Psoas muscle (tissue), 8 donors: ENCODE results near the gene NDFIP1. TPM values are rescaled to one million over a fixed set of nuclear protein-coding genes. Genes with fewer than 3 reads are reported as not detected.

Experiments
- ATAC-seq, 4 donors: fragments of 200-7000 bp; cut with Tn5 transposase; one replicate each; pipeline ENCODE4 v1.9.1; 2020; ENCODE audit warnings: moderate library complexity in 3 of 4, mild to moderate bottlenecking in 2 of 4
- DNase-seq, 2 donors: peaks; one replicate each; pipeline ENCODE4 v3.0.0-alpha.2; 2020
- H3K27ac ChIP-seq: fragments of 200-600 bp; one replicate; pipeline ENCODE4 v1.8.0; 2022
- H3K27me3 ChIP-seq, 3 donors: fragments of 200-600 bp in 1 of 3; one replicate each; pipeline versions ENCODE4 v1.6.1 to v1.8.0; 2013 to 2022; ENCODE audit warnings: low read length in 2 of 3, mild to moderate bottlenecking in 2 of 3, moderate library complexity in 1 of 3; ENCODE audit not compliant: insufficient read depth in 3 of 3
- H3K36me3 ChIP-seq, 2 donors: fragments of 200-600 bp in 1 of 2; one replicate each; pipeline versions ENCODE4 v1.6.1 to v1.8.0; 2013 to 2022; ENCODE audit warnings: low read depth in 1 of 2, mild to moderate bottlenecking in 1 of 2, moderate library complexity in 1 of 2; ENCODE audit not compliant: insufficient read depth in 1 of 2
- H3K4me1 ChIP-seq: fragments of 200-600 bp; one replicate; pipeline ENCODE4 v1.8.0; 2022
- H3K4me3 ChIP-seq: fragments of 200-600 bp; one replicate; pipeline ENCODE4 v1.8.0; 2022; ENCODE audit warnings: mild to moderate bottlenecking
- H3K9me3 ChIP-seq: fragments of 200-600 bp; one replicate; pipeline ENCODE4 v1.8.0; 2022
- CTCF ChIP-seq: fragments of 200-600 bp; IDR thresholded peaks from one replicate; pipeline ENCODE4 v1.8.0; 2022; ENCODE audit warnings: antibody characterized with exemption
- WGBS, 3 donors: extraction: QIAGEN DNeasy Blood & Tissue Kit; methylation state at CpG; one replicate each; pipeline versions ENCODE4 v1.1.6 to v1.1.7; 2013; 5-methylcytosine and 5-hydroxymethylcytosine counted together
- intact Hi-C, 2 donors: fragments of 100-400 bp; cut with DNase I; formaldehyde crosslinking; loops; one replicate each; pipeline versions ENCODE4 v1.11.0 to v1.14.2; 2022
- polyA plus RNA-seq, 3 donors: library from polyadenylated mRNA; stranded (reverse); fragments of 200-250 nt; gene quantifications; one replicate each; pipeline ENCODE4 v1.2.3, GENCODE V29; 2013
- total RNA-seq, 4 donors: library from RNA; stranded (reverse); fragmentation: NEBNext Ultra II Directional in 2 of 4; extraction: Animal tissue kit (Norgen Biotek cat#: 25700) in 2 of 4; gene quantifications; one replicate each; pipeline versions ENCODE4 v1.2.1 to v1.2.4, GENCODE V29; 2021 to 2023
- donor health status: healthy with polysubstance abuse.
- donor health status: DM: no; HTN: no; CAD: no; lungs with moderate emphysema.
- donor health status: Bipolar disorder and iron deficiency.
- donor health status: healthy.
- donor health status: DM: yes; HTN: yes; CAD: no.
- donor health status: DM: no; HTN: no; CAD: no.
- donor health status: DM: no; HTN: no; CAD: no.
- donor health status: DM: yes; HTN: yes; CAD: no.

Gene NDFIP1
- total and polyA plus RNA-seq, 7 donors = 22.9 to 34.2 (median 31.6) TPM

GRCh38 chr5:142110988-142111687, 2.6 kb downstream of the NDFIP1 start:
- Histone ChIP-seq H3K9me3 (no peaks in the 10 kb centered on the region), H3K27ac (no peak overlapping the region), H3K36me3 (no peaks in the 10 kb centered on the region), H3K27me3 (no peaks in the 10 kb centered on the region), H3K4me1 (peaks cover 47% of the 10 kb centered on the region), H3K4me3 (peak overlapping the region; percentile 94)
- ATAC-seq (no peak), DNase-seq (no peak)
- intact Hi-C loops = no loop called here
- WGBS, 3 donors = 67 to 82% (median 70%) methylated on average over 6 of the region's 6 CpGs
- TF ChIP-seq CTCF = no peak

- H3K27me3 ChIP-seq = no peaks in the 10 kb centered on the region
- intact Hi-C loops = loop anchor here in 1 of 2 donors (5.0 kb wide), 1 partner anchor 102 kb away; the partner anchor contains the start of gene GNPDA1
- ATAC-seq (peak in 1 of 4 donors; percentile 29), DNase-seq (no peak)
- no peaks in the 10 kb centered on the region for H3K9me3 ChIP-seq
- no peak for TF ChIP-seq CTCF
- peak overlapping the region; percentile 11 for H3K27ac ChIP-seq
- H3K4me3 ChIP-seq = no peak overlapping the region
- peaks cover 0 to 3% of the 10 kb centered on the region in 2 donors for H3K36me3 ChIP-seq
- 77 to 89% (median 88%) methylated on average over 1 of the region's 1 CpG for WGBS, 3 donors
- peaks cover 69% of the 10 kb centered on the region for H3K4me1 ChIP-seq
Observed at GRCh38 chr5:142114687-142115086, 6.1 kb downstream of the NDFIP1 start.

GRCh38 chr5:142115937-142116614, 7.5 kb downstream of the NDFIP1 start:
- H3K9me3 ChIP-seq = no peaks in the 10 kb centered on the region
- ATAC-seq (peak in 2 of 4 donors; percentile 65 to 71), DNase-seq (peak in 1 of 2 donors; percentile 29)
- no peak overlapping the region for H3K4me3 ChIP-seq
- H3K36me3 ChIP-seq = peaks cover 0 to 3% of the 10 kb centered on the region in 2 donors
- no peak for TF ChIP-seq CTCF
- no peaks in the 10 kb centered on the region for H3K27me3 ChIP-seq
- intact Hi-C loops = loop anchor here in 1 of 2 donors (5.0 kb wide), 1 partner anchor 104 kb away; the partner anchor contains the start of gene GNPDA1
- peaks cover 66% of the 10 kb centered on the region for H3K4me1 ChIP-seq
- 81 to 95% (median 83%) methylated on average over 4 of the region's 4 CpGs for WGBS, 3 donors
- H3K27ac ChIP-seq = no peak overlapping the region

GRCh38 chr5:142117579-142118151, 9.1 kb downstream of the NDFIP1 start:
- Histone ChIP-seq H3K27ac (no peak overlapping the region), H3K4me1 (peaks cover 63% of the 10 kb centered on the region), H3K4me3 (no peak overlapping the region), H3K36me3 (peaks cover 3 to 5% of the 10 kb centered on the region in 2 donors), H3K27me3 (no peaks in the 10 kb centered on the region), H3K9me3 (no peaks in the 10 kb centered on the region)
- no peak for TF ChIP-seq CTCF
- DNase-seq (no peak), ATAC-seq (no peak)
- WGBS, 3 donors = 62 to 82% (median 66%) methylated on average over 5 of the region's 5 CpGs
- intact Hi-C loops = loop anchor here in 1 of 2 donors (5.0 kb wide), 1 partner anchor 105 kb away; the partner anchor contains the start of gene GNPDA1
